ENCODE results near the gene PIEZO2.

DNA sequence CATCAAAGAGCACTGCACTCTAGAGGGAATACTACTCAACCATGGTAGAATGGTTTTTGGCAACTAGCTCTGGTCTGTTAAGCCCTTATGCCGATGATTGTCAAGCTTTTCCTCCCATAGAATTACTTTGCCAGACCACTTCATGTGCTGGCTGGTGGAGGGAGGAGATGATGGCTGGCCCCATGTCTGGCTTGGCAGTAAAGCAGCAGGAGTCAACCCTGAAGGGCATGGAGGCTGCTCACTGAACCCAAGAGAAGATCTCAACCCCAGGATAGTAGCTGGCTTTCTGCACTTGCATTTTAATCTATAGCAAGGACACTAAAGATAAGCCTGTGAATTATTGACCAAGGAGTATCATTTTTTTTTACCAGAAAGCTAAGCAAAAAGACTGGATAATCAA, 309.9 kb downstream of the PIEZO2 start:
- TF ChIP-seq ZNF777 (tag by site-specific recombination; IDR thresholded peaks at IDR 0.05; ENCODE audit: borderline replicate concordance) (no peak), ZNF830 (tag by site-specific recombination; IDR thresholded peaks at IDR 0.05; ENCODE audit: low read depth) (no peak), ZNF23 (tag by site-specific recombination; IDR thresholded peaks at IDR 0.05; ENCODE audit: borderline replicate concordance) (no peak), GLI4 (tag by site-specific recombination; IDR thresholded peaks at IDR 0.05) (no peak)
- TF ChIP-seq, protein P1, sequence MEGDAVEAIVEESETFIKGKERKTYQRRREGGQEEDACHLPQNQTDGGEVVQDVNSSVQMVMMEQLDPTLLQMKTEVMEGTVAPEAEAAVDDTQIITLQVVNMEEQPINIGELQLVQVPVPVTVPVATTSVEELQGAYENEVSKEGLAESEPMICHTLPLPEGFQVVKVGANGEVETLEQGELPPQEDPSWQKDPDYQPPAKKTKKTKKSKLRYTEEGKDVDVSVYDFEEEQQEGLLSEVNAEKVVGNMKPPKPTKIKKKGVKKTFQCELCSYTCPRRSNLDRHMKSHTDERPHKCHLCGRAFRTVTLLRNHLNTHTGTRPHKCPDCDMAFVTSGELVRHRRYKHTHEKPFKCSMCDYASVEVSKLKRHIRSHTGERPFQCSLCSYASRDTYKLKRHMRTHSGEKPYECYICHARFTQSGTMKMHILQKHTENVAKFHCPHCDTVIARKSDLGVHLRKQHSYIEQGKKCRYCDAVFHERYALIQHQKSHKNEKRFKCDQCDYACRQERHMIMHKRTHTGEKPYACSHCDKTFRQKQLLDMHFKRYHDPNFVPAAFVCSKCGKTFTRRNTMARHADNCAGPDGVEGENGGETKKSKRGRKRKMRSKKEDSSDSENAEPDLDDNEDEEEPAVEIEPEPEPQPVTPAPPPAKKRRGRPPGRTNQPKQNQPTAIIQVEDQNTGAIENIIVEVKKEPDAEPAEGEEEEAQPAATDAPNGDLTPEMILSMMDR (tag by site-specific recombination; IDR thresholded peaks at IDR 0.05), result no peak
